IMR-90 (cell line): ENCODE results near the gene ATG7. TPM values are rescaled to one million over a fixed set of nuclear protein-coding genes. Genes with fewer than 3 reads are reported as not detected.

Experiments used
- ATAC-seq: fragments of 200-7000 bp; cut with Tn5 transposase; 2 replicates; pipeline ENCODE4 v1.9.1; 2020; ENCODE audit warnings: low read depth, mild to moderate bottlenecking, moderate library complexity
- BruUV-seq: library from RNA; stranded (reverse); fragments of 400-500 nt; replicated peaks from 2 replicates; lab custom pipeline; 2021; lab: Mats Ljungman, UMichigan
- CTCF ChIA-PET: fragments of 300-600 bp; formaldehyde crosslinking; extraction: SDS; loops from one replicate; lab custom pipeline; 2021; ENCODE audit warnings: antibody characterized with exemption; lab: Yijun Ruan, JAX
- POLR2A ChIA-PET: fragments of 300-600 bp; sonication (Branson Sonifier 250); formaldehyde crosslinking; loops from one replicate; lab custom pipeline; 2022; ENCODE audit warnings: antibody characterized with exemption; ENCODE audit not compliant: unreplicated experiment; lab: Charles Lee
- DNase-seq: peaks from one replicate; pipeline ENCODE4 v3.0.0; 2013
- H2AFZ ChIP-seq: replicated peaks from 2 replicates; pipeline ENCODE3; 2013; ENCODE audit warnings: low read length, mild to moderate bottlenecking; ENCODE audit not compliant: poor library complexity
- H2AK5ac ChIP-seq: 2 replicates; pipeline ENCODE4 v1.6.1; 2013; ENCODE audit warnings: low read depth, low read length, inconsistent platforms
- H2AK9ac ChIP-seq: replicated peaks from 2 replicates; pipeline ENCODE3; 2013; ENCODE audit warnings: mild to moderate bottlenecking, low read depth, low read length, moderate library complexity; ENCODE audit not compliant: poor library complexity
- H2BK120ac ChIP-seq: 2 replicates; pipeline ENCODE4 v1.6.1; 2013; ENCODE audit warnings: low read depth, low read length, inconsistent platforms
- H2BK15ac ChIP-seq: 3 replicates; pipeline ENCODE4 v1.6.1; 2013; ENCODE audit warnings: low read depth, low read length, inconsistent platforms
- H2BK20ac ChIP-seq: 2 replicates; pipeline ENCODE4 v1.6.1; 2013; ENCODE audit warnings: low read depth, mild to moderate bottlenecking, inconsistent platforms, low read length, moderate library complexity
- H2BK5ac ChIP-seq: 2 replicates; pipeline ENCODE4 v1.6.1; 2013; ENCODE audit warnings: mild to moderate bottlenecking, low read depth, low read length, inconsistent platforms; ENCODE audit not compliant: poor library complexity, severe bottlenecking
- H3K14ac ChIP-seq: replicated peaks from 2 replicates; pipeline ENCODE4 v1.6.1; 2013; ENCODE audit warnings: low read depth, low read length, inconsistent platforms
- H3K18ac ChIP-seq: 2 replicates; pipeline ENCODE4 v1.6.1; 2013; ENCODE audit warnings: low read depth, low read length, control low read depth
- H3K23ac ChIP-seq: 2 replicates; pipeline ENCODE4 v1.6.1; 2013; ENCODE audit warnings: low read depth, low read length, inconsistent platforms
- H3K27ac ChIP-seq: 2 replicates; pipeline ENCODE4 v1.5.1; 2013; ENCODE audit warnings: mild to moderate bottlenecking, control low read depth, low read length; ENCODE audit not compliant: insufficient read depth
- H3K27me3 ChIP-seq: 2 replicates; pipeline ENCODE4 v1.6.1; 2013; ENCODE audit warnings: low read length; ENCODE audit not compliant: control insufficient read depth, insufficient read depth
- H3K36me3 ChIP-seq: 2 replicates; pipeline ENCODE4 v1.6.1; 2013; ENCODE audit warnings: low read length, mixed read lengths; ENCODE audit not compliant: control insufficient read depth, insufficient read depth
- H3K4ac ChIP-seq: 2 replicates; pipeline ENCODE4 v1.6.1; 2013; ENCODE audit warnings: low read depth, low read length, inconsistent platforms
- H3K4me1 ChIP-seq: 2 replicates; pipeline ENCODE4 v1.6.1; 2013; ENCODE audit warnings: low read length, mixed read lengths; ENCODE audit not compliant: control insufficient read depth, insufficient read depth
- H3K4me2 ChIP-seq: 2 replicates; pipeline ENCODE4 v1.6.1; 2013; ENCODE audit warnings: low read depth, mild to moderate bottlenecking, control low read depth, low read length, moderate library complexity
- H3K4me3 ChIP-seq: 2 replicates; pipeline ENCODE4 v1.5.1; 2013; ENCODE audit warnings: low read depth, mild to moderate bottlenecking, control low read depth, low read length, moderate library complexity; ENCODE audit not compliant: insufficient read depth
- H3K56ac ChIP-seq: 2 replicates; pipeline ENCODE4 v1.6.1; 2013; ENCODE audit warnings: low read length, inconsistent platforms; ENCODE audit not compliant: insufficient read depth; ENCODE audit errors: extremely low read depth
- H3K79me1 ChIP-seq, 2 experiments: 2 replicates each; pipeline ENCODE4 v1.6.1; 2013; ENCODE audit warnings: low read length in 2 of 2, inconsistent platforms in 1 of 2, low read depth in 1 of 2
- H3K9ac ChIP-seq: 2 replicates; pipeline ENCODE4 v1.6.1; 2013; ENCODE audit warnings: low read depth, low read length, control low read depth
- H3K9me1 ChIP-seq: 2 replicates; pipeline ENCODE4 v1.6.1; 2013; ENCODE audit warnings: low read length, inconsistent platforms; ENCODE audit not compliant: insufficient read depth
- H3K9me3 ChIP-seq: 2 replicates; pipeline ENCODE4 v1.6.1; 2013; ENCODE audit warnings: low read length; ENCODE audit not compliant: control insufficient read depth, insufficient read depth
- H4K20me1 ChIP-seq: 2 replicates; pipeline ENCODE4 v1.6.1; 2013; ENCODE audit warnings: low read length, inconsistent platforms; ENCODE audit not compliant: insufficient read depth
- H4K5ac ChIP-seq: 2 replicates; pipeline ENCODE4 v1.6.1; 2013; ENCODE audit warnings: mild to moderate bottlenecking, low read depth, low read length, control low read depth
- H4K8ac ChIP-seq, 2 experiments: 2 replicates each; pipeline ENCODE4 v1.6.1; 2013; ENCODE audit warnings: low read depth in 2 of 2, low read length in 2 of 2, control low read depth in 1 of 2, inconsistent platforms in 1 of 2
- H4K91ac ChIP-seq: 2 replicates; pipeline ENCODE4 v1.6.1; 2013; ENCODE audit warnings: low read depth, low read length, inconsistent platforms; ENCODE audit not compliant: insufficient read depth
- BHLHE40 ChIP-seq: fragments of 150-350 bp; IDR thresholded peaks from 2 replicates; pipeline ENCODE4 v1.6.1; 2016; ENCODE audit warnings: mild to moderate bottlenecking, low read depth, low read length
- POLR2A ChIP-seq: IDR thresholded peaks from 2 replicates; pipeline ENCODE4 v1.6.1; 2012; ENCODE audit warnings: mild to moderate bottlenecking, low read depth, low read length
- WGBS, 2 experiments: methylation state at CpG; one replicate each; pipeline versions ENCODE4 v1.1.5 to v1.1.7; 2013; ENCODE audit warnings: missing lambda C conversion rate in 2 of 2; ENCODE audit not compliant: insufficient read length in 1 of 2; ENCODE audit errors: extremely low coverage in 2 of 2; 5-methylcytosine and 5-hydroxymethylcytosine counted together
- dilution Hi-C: fragments of 300-500 bp; cut with HindIII; formaldehyde crosslinking; loops from one replicate; pipeline ENCODE4 v1.14.3; 2018; ENCODE audit warnings: low sequenced_read_pairs; ENCODE audit not compliant: unreplicated experiment
- in situ Hi-C: fragments of 300-500 bp; cut with MboI; formaldehyde crosslinking; loops from 3 replicates; pipeline ENCODE4 v1.14.3; 2019; ENCODE audit warnings: low sequenced_read_pairs, inconsistent platforms, mixed read lengths
- intact Hi-C: fragments of 100-400 bp; cut with micrococcal nuclease; formaldehyde crosslinking; loops from 2 replicates; pipeline ENCODE4 v1.10.0; 2022
- polyA plus RNA-seq, 3 experiments: library from polyadenylated mRNA; depleted of rRNA; stranded (reverse); fragments of >200 nt; gene quantifications; 2 replicates each; pipeline ENCODE4 v1.2.3, GENCODE V29; 2012; ENCODE audit warnings: low replicate concordance in 1 of 3
- total RNA-seq: library from RNA; depleted of rRNA; stranded (reverse); fragments of >200 nt; gene quantifications from 2 replicates; pipeline ENCODE4 v1.2.3, GENCODE V29; 2012
- TF ChIP-seq, protein P1 (sequence below): conservative IDR thresholded peaks from 2 replicates; pipeline ENCODE4 v1.5.1; 2012; ENCODE audit warnings: mild to moderate bottlenecking, low read depth, low read length, improper control_type of control experiment

The ATG7 gene
- total and polyA plus RNA-seq, 2 of the 4 experiments (the other 2 are of a cell fraction), result 15.6 to 51.4 TPM

DNA sequence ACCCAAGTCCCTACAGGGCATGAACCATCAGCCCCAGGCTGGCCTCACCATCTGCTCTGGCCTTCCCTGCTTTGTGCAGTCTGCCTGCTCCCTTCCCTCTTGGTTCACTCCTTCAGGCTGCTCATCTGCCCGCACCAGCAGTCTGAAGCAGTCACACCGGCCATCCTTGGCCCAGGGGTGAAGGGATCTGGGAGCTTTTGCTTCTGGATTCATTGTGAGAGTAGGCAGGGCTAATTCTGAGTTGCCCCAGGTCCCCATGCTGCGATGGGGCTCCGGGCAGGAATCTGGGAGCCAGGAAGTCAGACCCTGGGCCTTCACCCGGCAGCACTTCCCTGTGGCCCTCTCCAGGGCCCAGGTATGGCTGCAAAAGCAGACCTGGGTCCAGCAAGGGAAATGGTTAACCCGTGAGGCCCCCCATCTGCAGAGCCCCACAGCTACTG is 271.8 kb downstream of the ATG7 start:
- Histone ChIP-seq H3K9me3 (no peaks in the 10 kb centered on the region), H3K4me3 (no peak overlapping the region), H2AFZ (no peak overlapping the region), H3K4ac (peak overlapping the region; percentile 35), H2BK120ac (no peak overlapping the region; the same call in none of the 2 replicates), H3K36me3 (no peaks in the 10 kb centered on the region), H3K23ac (no peak overlapping the region), H2BK5ac (no peak overlapping the region), H4K8ac (no peak overlapping the region), H3K4me1 (peaks cover 8% of the 10 kb centered on the region; the same call in 1 of the 2 replicates), H3K27me3 (no peaks in the 10 kb centered on the region), H3K27ac (no peak overlapping the region), H3K79me1 (peaks cover 3 to 26% of the 10 kb centered on the region in 2 experiments; a peak in 3 of 4 replicates), H2AK5ac (peak overlapping the region; percentile 68; the same call in 1 of the 2 replicates), H3K9me1 (peaks cover 4% of the 10 kb centered on the region), H3K18ac (no peak overlapping the region), H3K56ac (no peak overlapping the region), H3K9ac (no peak overlapping the region), H2BK15ac (no peak overlapping the region), H2AK9ac (no peak overlapping the region), H4K91ac (no peak overlapping the region), H2BK20ac (no peak overlapping the region), H3K4me2 (no peak overlapping the region), H3K14ac (0 out of 2 replicates have a peak overlapping the region, but pooled peaks have one; percentile 38), H4K5ac (no peak overlapping the region), H4K20me1 (no peaks in the 10 kb centered on the region)
- dilution Hi-C loops (no loop called here), intact Hi-C loops (no loop called here), in situ Hi-C loops (no loop called here)
- no TSS peak for BruUV-seq
- CTCF ChIA-PET, result no interaction called here
- TF ChIP-seq POLR2A, result no peak
- no peak for TF ChIP-seq BHLHE40
- TF ChIP-seq, protein P1, sequence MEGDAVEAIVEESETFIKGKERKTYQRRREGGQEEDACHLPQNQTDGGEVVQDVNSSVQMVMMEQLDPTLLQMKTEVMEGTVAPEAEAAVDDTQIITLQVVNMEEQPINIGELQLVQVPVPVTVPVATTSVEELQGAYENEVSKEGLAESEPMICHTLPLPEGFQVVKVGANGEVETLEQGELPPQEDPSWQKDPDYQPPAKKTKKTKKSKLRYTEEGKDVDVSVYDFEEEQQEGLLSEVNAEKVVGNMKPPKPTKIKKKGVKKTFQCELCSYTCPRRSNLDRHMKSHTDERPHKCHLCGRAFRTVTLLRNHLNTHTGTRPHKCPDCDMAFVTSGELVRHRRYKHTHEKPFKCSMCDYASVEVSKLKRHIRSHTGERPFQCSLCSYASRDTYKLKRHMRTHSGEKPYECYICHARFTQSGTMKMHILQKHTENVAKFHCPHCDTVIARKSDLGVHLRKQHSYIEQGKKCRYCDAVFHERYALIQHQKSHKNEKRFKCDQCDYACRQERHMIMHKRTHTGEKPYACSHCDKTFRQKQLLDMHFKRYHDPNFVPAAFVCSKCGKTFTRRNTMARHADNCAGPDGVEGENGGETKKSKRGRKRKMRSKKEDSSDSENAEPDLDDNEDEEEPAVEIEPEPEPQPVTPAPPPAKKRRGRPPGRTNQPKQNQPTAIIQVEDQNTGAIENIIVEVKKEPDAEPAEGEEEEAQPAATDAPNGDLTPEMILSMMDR, result no peak
- no CpG with 5 or more reads among the region's 6 CpGs for WGBS, 2 experiments
- DNase-seq (no peak), ATAC-seq (no peak)
- POLR2A ChIA-PET, result no interaction called here
